ENCODE results near the gene TRIP10.

The TRIP10 gene

GRCh38 chr19:6737284-6737872 is 2.1 kb upstream of the TRIP10 start, which contains the start of gene GPR108:
Gene GPR108, minus strand, starts transcription at chr19:6737580. Its CDS starts 4 bp downstream, at chr19:6737576.
- TF ChIP-seq CTCF (conservative IDR thresholded peaks at IDR 0.05; ENCODE audit: low read length): no peak
- peak; percentile 100 for DNase-seq (ENCODE audit: low read depth)
- H3K4me3 ChIP-seq (ENCODE audit: low read length): peak within 1 kb of the TSS; percentile 64

GRCh38 chr19:6737873-6738786 is 1.4 kb upstream of the TRIP10 start:
- DNase-seq (ENCODE audit: low read depth): peak; percentile 83
- H3K4me3 ChIP-seq (ENCODE audit: low read length): peak overlapping the region; percentile 52; the same call in 1 of the 2 replicates
- TF ChIP-seq CTCF (conservative IDR thresholded peaks at IDR 0.05; ENCODE audit: low read length): peak; percentile 79

GRCh38 chr19:6738787-6739389 is 592 bp upstream of the TRIP10 start:
- DNase-seq (ENCODE audit: low read depth): no peak
- peak overlapping the region; percentile 52 for H3K4me3 ChIP-seq (ENCODE audit: low read length)
- no peak for TF ChIP-seq CTCF (conservative IDR thresholded peaks at IDR 0.05; ENCODE audit: low read length)

- H3K4me3 ChIP-seq (ENCODE audit: low read length): peak overlapping the region; percentile 87
- no peak for DNase-seq (ENCODE audit: low read depth)
- no peak for TF ChIP-seq CTCF (conservative IDR thresholded peaks at IDR 0.05; ENCODE audit: low read length)
These were observed 556 bp downstream of the TRIP10 start for GRCh38 chr19:6739883-6740588.

- H3K4me3 ChIP-seq (ENCODE audit: low read length): peak overlapping the region; percentile 87
- peak; percentile 23 for DNase-seq (ENCODE audit: low read depth)
- TF ChIP-seq CTCF (conservative IDR thresholded peaks at IDR 0.05; ENCODE audit: low read length): no peak
These were observed 1.3 kb downstream of the TRIP10 start for GRCh38 chr19:6740589-6741343.

- DNase-seq (ENCODE audit: low read depth): no peak
- no peak for TF ChIP-seq CTCF (conservative IDR thresholded peaks at IDR 0.05; ENCODE audit: low read length)
- no peak overlapping the region for H3K4me3 ChIP-seq (ENCODE audit: low read length)
These were observed 3.6 kb downstream of the TRIP10 start for GRCh38 chr19:6743066-6743465.

All from AG10803 (cell line).